Kidney (tissue), 22 donors: ENCODE data around the gene GAS2L2. TPM values are rescaled to one million over a fixed set of nuclear protein-coding genes. Genes with fewer than 3 reads are reported as not detected.

Experiments
- DNase-seq, 5 donors: peaks; one replicate each; pipeline ENCODE4 v3.0.0-alpha.2; 2013 to 2020
- FAIRE-seq: peaks from 2 replicates; lab custom pipeline; 2012; peaks lifted over from hg19 to GRCh38; lab: Jason Lieb, UNC
- H3K27ac ChIP-seq, 2 donors: one replicate each; pipeline ENCODE4 v1.7.0; 2013; ENCODE audit warnings: low read depth in 2 of 2, low read length in 2 of 2, inconsistent platforms in 1 of 2
- H3K27me3 ChIP-seq: one replicate; pipeline ENCODE4 v1.7.1; 2013; ENCODE audit warnings: low read length, inconsistent platforms; ENCODE audit not compliant: control insufficient read depth, insufficient read depth
- H3K36me3 ChIP-seq, 3 donors: one replicate each; pipeline versions ENCODE4 v1.7.0 to v1.7.1; 2013; ENCODE audit warnings: low read length in 3 of 3, control low read depth in 1 of 3, inconsistent platforms in 1 of 3; ENCODE audit not compliant: insufficient read depth in 3 of 3, control insufficient read depth in 2 of 3
- H3K4me1 ChIP-seq, 3 donors: one replicate each; pipeline versions ENCODE4 v1.7.0 to v1.7.1; 2013; ENCODE audit warnings: low read length in 3 of 3, inconsistent platforms in 1 of 3, low read depth in 1 of 3; ENCODE audit not compliant: control insufficient read depth in 2 of 3, insufficient read depth in 2 of 3
- H3K4me3 ChIP-seq, 3 donors: one replicate each; pipeline versions ENCODE4 v1.7.0 to v1.8.1; 2013; ENCODE audit warnings: low read length in 3 of 3, control low read depth in 1 of 3, inconsistent platforms in 1 of 3
- H3K9ac ChIP-seq, 3 donors: one replicate each; pipeline versions ENCODE4 v1.7.0 to v1.7.1; 2013; ENCODE audit warnings: low read length in 3 of 3, control low read depth in 1 of 3, inconsistent platforms in 1 of 3
- H3K9me3 ChIP-seq, 3 donors: one replicate each; pipeline versions ENCODE4 v1.7.0 to v1.7.1; 2013; ENCODE audit warnings: low read length in 3 of 3, control low read depth in 1 of 3, inconsistent platforms in 1 of 3; ENCODE audit not compliant: control insufficient read depth in 2 of 3, insufficient read depth in 1 of 3
- CTCF ChIP-seq: IDR thresholded peaks from 3 replicates; pipeline ENCODE4 v1.5.1; 2012; ENCODE audit warnings: mild to moderate bottlenecking, moderate library complexity, borderline replicate concordance; ENCODE audit not compliant: insufficient read depth; ENCODE audit errors: extremely low read depth
- intact Hi-C: fragments of 100-400 bp; cut with DNase I; formaldehyde crosslinking; loops from one replicate; pipeline ENCODE4 v1.11.1; 2022
- long read RNA-seq, 10 donors: library from polyadenylated mRNA in 1 of 10; unstranded in 1 of 10; transcript quantifications; one replicate each; pipeline ENCODE4 v2.0.0 and lab custom pipeline, GENCODE V29; 2021 to 2026
- polyA plus RNA-seq: library from polyadenylated mRNA; stranded (reverse); fragments of 350-450 nt; fragmentation: Illumina TruSeq; extraction: RNeasy Lipid Tissue Mini Kit (QIAGEN cat#74804); gene quantifications from one replicate; pipeline ENCODE4 v1.2.3, GENCODE V29; 2014; ENCODE audit warnings: low read depth, low replicate concordance; ENCODE audit not compliant: insufficient read depth
- total RNA-seq: library from RNA; stranded (reverse); fragmentation: NEBNext Ultra II Directional; extraction: Animal tissue kit (Norgen Biotek cat#: 25700); gene quantifications from one replicate; pipeline ENCODE4 v1.2.1, GENCODE V29; 2021
- donor health status: control.
- donor health status: control.
- donor health status: control.
- donor health status: control.
- donor health status: control.
- donor health status: DM: yes; HTN: yes; CAD: no.
- donor health status: Normal renal cell carcinoma (clear cell type).

The GAS2L2 gene
- total RNA-seq (not detected), polyA plus RNA-seq (not detected)
- long read RNA-seq, donor 1: 0 reads
- long read RNA-seq, donor 2: 0 reads
- long read RNA-seq, donor 3: 0 reads
- long read RNA-seq, donor 4: 0 reads
- long read RNA-seq, donor 5: 0 reads
- long read RNA-seq, donor 6: 0 reads
- long read RNA-seq, donor 7: 0 reads
- long read RNA-seq, donor 8: 0 reads
- long read RNA-seq, donor 9: 0 reads
- long read RNA-seq, donor 10: 0 reads

- Histone ChIP-seq H3K36me3 (no peaks in the 10 kb centered on the region), H3K27me3 (peaks cover 2% of the 10 kb centered on the region), H3K4me1 (peaks cover 0 to 5% (median 0%) of the 10 kb centered on the region in 3 donors), H3K9me3 (no peaks in the 10 kb centered on the region), H3K4me3 (no peak within 1 kb of the TSS), H3K9ac (no peak within 1 kb of the TSS), H3K27ac (no peak within 1 kb of the TSS)
- DNase-seq: no peak
- no peak for FAIRE-seq
- TF ChIP-seq CTCF: no peak
- intact Hi-C loops: no loop called here
These were observed at the start of gene GAS2L2 for GRCh38 chr17:35752945-35753764. Gene GAS2L2, minus strand, starts transcription at chr17:35753239. Its CDS starts 389 bp downstream, at chr17:35752850.

- DNase-seq (peak in 4 of 5 donors; percentile 15 to 82 (median 54)), FAIRE-seq (no peak)
- Histone ChIP-seq H3K9me3 (no peaks in the 10 kb centered on the region), H3K27ac (no peak overlapping the region), H3K4me3 (no peak overlapping the region), H3K27me3 (no peaks in the 10 kb centered on the region), H3K36me3 (no peaks in the 10 kb centered on the region), H3K9ac (no peak overlapping the region), H3K4me1 (no peaks in the 10 kb centered on the region)
- intact Hi-C loops: no loop called here
- TF ChIP-seq CTCF: no peak
These were observed 48.7 kb upstream of the GAS2L2 start for GRCh38 chr17:35801583-35802224.

- Histone ChIP-seq H3K9ac (no peak overlapping the region), H3K4me3 (no peak overlapping the region), H3K9me3 (no peaks in the 10 kb centered on the region), H3K27me3 (peaks cover 8% of the 10 kb centered on the region), H3K4me1 (no peaks in the 10 kb centered on the region), H3K27ac (no peak overlapping the region), H3K36me3 (no peaks in the 10 kb centered on the region)
- peak in 1 of 5 donors; percentile 26 for DNase-seq
- intact Hi-C loops: no loop called here
- no peak for TF ChIP-seq CTCF
- no peak for FAIRE-seq
These were observed 46.9 kb upstream of the GAS2L2 start for GRCh38 chr17:35799942-35800341.
